IMR-90 (cell line): Measurements from ENCODE around the gene PON1.

Experiments used
- MAFK ChIP-seq: IDR thresholded peaks from 2 replicates; pipeline ENCODE4 v1.6.1; 2012; ENCODE audit warnings: low read depth, low read length, improper control_type of control experiment
- MXI1 ChIP-seq: IDR thresholded peaks from 2 replicates; pipeline ENCODE4 v1.6.1; 2012; ENCODE audit warnings: low read depth, mild to moderate bottlenecking, low read length, moderate library complexity, borderline replicate concordance
- POLR2A ChIP-seq: IDR thresholded peaks from 2 replicates; pipeline ENCODE4 v1.6.1; 2012; ENCODE audit warnings: mild to moderate bottlenecking, low read depth, low read length
- RFX5 ChIP-seq: IDR thresholded peaks from 2 replicates; pipeline ENCODE4 v1.8.0; 2012; ENCODE audit warnings: low read depth, mild to moderate bottlenecking, low read length, moderate library complexity
- TF ChIP-seq, protein P1 (sequence below): conservative IDR thresholded peaks from 2 replicates; pipeline ENCODE4 v1.5.1; 2012; ENCODE audit warnings: mild to moderate bottlenecking, low read depth, low read length, improper control_type of control experiment

DNA sequence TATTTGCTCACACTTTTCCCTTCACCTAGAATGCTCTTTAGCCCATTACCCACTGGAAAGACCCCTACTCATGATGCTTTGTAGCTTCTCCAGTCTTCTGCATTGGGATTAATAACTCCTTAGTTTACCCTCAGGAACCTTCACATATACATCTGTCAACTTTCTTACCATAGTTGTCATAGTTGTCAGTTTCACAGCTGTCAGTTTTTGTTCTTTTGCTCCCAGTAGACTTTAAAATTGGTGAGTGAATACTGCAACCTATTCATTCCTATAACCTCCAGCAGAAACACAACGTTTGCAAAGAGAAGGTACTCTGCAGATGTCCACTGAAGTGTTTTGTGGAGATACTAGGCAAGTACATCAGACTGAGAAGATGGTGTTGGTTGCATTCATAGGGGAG, 2.6 kb downstream of the PON1 start:
- TF ChIP-seq POLR2A (no peak), MAFK (no peak), RFX5 (no peak), MXI1 (no peak)
- TF ChIP-seq, protein P1, sequence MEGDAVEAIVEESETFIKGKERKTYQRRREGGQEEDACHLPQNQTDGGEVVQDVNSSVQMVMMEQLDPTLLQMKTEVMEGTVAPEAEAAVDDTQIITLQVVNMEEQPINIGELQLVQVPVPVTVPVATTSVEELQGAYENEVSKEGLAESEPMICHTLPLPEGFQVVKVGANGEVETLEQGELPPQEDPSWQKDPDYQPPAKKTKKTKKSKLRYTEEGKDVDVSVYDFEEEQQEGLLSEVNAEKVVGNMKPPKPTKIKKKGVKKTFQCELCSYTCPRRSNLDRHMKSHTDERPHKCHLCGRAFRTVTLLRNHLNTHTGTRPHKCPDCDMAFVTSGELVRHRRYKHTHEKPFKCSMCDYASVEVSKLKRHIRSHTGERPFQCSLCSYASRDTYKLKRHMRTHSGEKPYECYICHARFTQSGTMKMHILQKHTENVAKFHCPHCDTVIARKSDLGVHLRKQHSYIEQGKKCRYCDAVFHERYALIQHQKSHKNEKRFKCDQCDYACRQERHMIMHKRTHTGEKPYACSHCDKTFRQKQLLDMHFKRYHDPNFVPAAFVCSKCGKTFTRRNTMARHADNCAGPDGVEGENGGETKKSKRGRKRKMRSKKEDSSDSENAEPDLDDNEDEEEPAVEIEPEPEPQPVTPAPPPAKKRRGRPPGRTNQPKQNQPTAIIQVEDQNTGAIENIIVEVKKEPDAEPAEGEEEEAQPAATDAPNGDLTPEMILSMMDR, result no peak
